Measurements from ENCODE around the gene NT5E.

DNA sequence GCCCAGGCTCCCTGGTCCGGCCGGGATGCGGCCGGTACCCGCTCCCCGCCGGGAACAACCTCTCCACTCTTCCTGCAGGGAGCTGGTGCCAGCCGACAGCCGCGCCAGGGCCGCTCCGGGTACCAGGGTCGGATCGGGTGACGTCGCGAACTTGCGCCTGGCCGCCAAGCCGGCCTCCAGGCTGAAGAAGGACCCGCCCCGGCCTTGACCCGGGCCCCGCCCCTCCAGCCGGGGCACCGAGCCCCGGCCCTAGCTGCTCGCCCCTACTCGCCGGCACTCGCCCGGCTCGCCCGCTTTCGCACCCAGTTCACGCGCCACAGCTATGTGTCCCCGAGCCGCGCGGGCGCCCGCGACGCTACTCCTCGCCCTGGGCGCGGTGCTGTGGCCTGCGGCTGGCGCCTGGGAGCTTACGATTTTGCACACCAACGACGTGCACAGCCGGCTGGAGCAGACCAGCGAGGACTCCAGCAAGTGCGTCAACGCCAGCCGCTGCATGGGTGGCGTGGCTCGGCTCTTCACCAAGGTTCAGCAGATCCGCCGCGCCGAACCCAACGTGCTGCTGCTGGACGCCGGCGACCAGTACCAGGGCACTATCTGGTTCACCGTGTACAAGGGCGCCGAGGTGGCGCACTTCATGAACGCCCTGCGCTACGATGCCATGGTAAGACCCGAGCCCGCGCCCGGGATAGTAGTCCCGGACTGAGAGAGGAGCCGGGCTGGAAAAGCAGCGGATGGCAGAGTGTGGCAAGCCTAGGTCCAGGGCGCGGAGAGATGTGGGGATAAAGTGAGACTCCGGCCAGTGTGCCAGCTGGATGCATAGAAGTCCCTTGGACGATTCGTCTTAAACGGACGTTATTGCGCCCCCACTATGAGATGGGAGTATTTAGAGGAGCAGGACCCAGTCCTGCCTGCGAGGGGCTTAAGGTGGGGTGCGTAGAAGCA lies at the start of gene NT5E:
- no peak for TF ChIP-seq ZNF138 (CRISPR knock-in tag; conservative IDR thresholded peaks at IDR 0.05)
- TF ChIP-seq, protein P1, sequence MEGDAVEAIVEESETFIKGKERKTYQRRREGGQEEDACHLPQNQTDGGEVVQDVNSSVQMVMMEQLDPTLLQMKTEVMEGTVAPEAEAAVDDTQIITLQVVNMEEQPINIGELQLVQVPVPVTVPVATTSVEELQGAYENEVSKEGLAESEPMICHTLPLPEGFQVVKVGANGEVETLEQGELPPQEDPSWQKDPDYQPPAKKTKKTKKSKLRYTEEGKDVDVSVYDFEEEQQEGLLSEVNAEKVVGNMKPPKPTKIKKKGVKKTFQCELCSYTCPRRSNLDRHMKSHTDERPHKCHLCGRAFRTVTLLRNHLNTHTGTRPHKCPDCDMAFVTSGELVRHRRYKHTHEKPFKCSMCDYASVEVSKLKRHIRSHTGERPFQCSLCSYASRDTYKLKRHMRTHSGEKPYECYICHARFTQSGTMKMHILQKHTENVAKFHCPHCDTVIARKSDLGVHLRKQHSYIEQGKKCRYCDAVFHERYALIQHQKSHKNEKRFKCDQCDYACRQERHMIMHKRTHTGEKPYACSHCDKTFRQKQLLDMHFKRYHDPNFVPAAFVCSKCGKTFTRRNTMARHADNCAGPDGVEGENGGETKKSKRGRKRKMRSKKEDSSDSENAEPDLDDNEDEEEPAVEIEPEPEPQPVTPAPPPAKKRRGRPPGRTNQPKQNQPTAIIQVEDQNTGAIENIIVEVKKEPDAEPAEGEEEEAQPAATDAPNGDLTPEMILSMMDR (IDR thresholded peaks at IDR 0.05) = no peak
- 0 out of 2 replicates have a peak, but pooled peaks have one; percentile 51 for TF ChIP-seq ATF1 (CRISPR knock-in tag; IDR thresholded peaks at IDR 0.05)
- TF ChIP-seq FOXP1 (CRISPR knock-in tag; IDR thresholded peaks at IDR 0.05; ENCODE audit: borderline replicate concordance) = peak; percentile 83; the same call in 1 of the 2 replicates
- TF ChIP-seq, protein P2, sequence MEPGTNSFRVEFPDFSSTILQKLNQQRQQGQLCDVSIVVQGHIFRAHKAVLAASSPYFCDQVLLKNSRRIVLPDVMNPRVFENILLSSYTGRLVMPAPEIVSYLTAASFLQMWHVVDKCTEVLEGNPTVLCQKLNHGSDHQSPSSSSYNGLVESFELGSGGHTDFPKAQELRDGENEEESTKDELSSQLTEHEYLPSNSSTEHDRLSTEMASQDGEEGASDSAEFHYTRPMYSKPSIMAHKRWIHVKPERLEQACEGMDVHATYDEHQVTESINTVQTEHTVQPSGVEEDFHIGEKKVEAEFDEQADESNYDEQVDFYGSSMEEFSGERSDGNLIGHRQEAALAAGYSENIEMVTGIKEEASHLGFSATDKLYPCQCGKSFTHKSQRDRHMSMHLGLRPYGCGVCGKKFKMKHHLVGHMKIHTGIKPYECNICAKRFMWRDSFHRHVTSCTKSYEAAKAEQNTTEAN (CRISPR knock-in tag; IDR thresholded peaks at IDR 0.05) = no peak

Data from WTC11 (cell line).